ENCODE data around the gene TENM4.

The TENM4 gene

DNA sequence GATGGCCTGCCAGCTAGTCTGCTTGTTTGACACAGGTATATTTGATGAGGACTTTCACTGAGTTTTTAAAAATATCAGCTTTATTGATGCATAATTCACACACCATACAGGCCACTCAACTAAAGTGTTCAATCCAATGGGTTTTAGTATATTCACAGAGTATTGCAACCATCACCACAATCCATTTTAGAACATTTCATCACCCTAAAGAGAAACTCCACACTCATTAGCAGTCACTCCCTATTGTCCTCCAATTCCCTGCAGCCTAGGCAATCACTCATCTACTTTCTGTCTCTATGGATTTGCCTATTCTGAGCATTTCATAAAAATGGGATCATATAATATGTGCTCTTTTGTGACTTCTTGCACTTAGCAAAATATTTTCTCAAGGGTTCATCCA, 468.2 kb downstream of the TENM4 start:
- Mint-ChIP-seq H3K4me1 (ENCODE audit: low read depth in 2 of 2) (no peaks in the 10 kb centered on the region), H3K9me3 (peaks cover 0 to 2% of the 10 kb centered on the region in 2 donors), H3K27ac (no peak overlapping the region), H3K27me3 (peaks cover 0 to 8% of the 10 kb centered on the region in 2 donors), H3K36me3 (ENCODE audit: insufficient read depth) (peaks cover 2% of the 10 kb centered on the region), H3K4me3 (no peak overlapping the region)
- DNase-seq (no peak), ATAC-seq (replicated peaks) (no peak)

- no peak overlapping the region for H3K4me3 Mint-ChIP-seq
- no peak overlapping the region for H3K27ac Mint-ChIP-seq
- H3K36me3 Mint-ChIP-seq (ENCODE audit: insufficient read depth): peaks cover 2% of the 10 kb centered on the region
- no peaks in the 10 kb centered on the region for H3K9me3 Mint-ChIP-seq
- H3K4me1 Mint-ChIP-seq (ENCODE audit: low read depth in 2 of 2): no peaks in the 10 kb centered on the region
- DNase-seq (no peak), ATAC-seq (replicated peaks) (no peak)
- H3K27me3 Mint-ChIP-seq: peaks cover 0 to 8% of the 10 kb centered on the region in 2 donors
Observed at GRCh38 chr11:78972177-78972576, 468.7 kb downstream of the TENM4 start.

DNA sequence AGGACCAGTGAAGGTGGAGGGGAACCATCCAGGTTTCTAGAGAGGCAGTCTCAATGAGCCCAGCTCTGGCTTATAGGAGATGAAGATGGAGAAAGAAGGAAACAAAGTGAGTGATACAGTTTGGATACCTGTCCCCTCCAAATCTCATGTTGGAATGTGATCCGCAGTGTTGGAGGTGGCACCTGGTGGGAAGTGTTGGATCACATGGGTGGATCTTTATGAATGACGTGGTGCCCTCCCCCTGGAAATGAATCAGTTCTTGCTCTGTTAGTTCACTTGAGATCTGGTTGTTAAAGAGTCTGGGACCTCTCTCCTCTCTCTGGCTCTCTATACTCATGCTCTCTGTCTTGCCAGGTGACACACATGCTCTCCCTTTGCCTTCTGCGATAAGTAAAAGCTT, 473.0 kb downstream of the TENM4 start:
- ATAC-seq (replicated peaks) (no peak), DNase-seq (no peak)
- H3K9me3 Mint-ChIP-seq: no peaks in the 10 kb centered on the region
- H3K4me1 Mint-ChIP-seq (ENCODE audit: low read depth in 2 of 2): no peaks in the 10 kb centered on the region
- no peak overlapping the region for H3K27ac Mint-ChIP-seq
- peaks cover 2% of the 10 kb centered on the region for H3K36me3 Mint-ChIP-seq (ENCODE audit: insufficient read depth)
- H3K27me3 Mint-ChIP-seq: peaks cover 9 to 22% of the 10 kb centered on the region in 2 donors
- H3K4me3 Mint-ChIP-seq: no peak overlapping the region

- no peak for DNase-seq
- no peaks in the 10 kb centered on the region for H3K4me1 Mint-ChIP-seq (ENCODE audit: low read depth in 2 of 2)
- ATAC-seq (replicated peaks): no peak
- H3K9me3 Mint-ChIP-seq: no peaks in the 10 kb centered on the region
- no peak overlapping the region for H3K27ac Mint-ChIP-seq
- H3K4me3 Mint-ChIP-seq: no peak overlapping the region
- peaks cover 9 to 44% of the 10 kb centered on the region in 2 donors for H3K27me3 Mint-ChIP-seq
- H3K36me3 Mint-ChIP-seq (ENCODE audit: insufficient read depth): peaks cover 2% of the 10 kb centered on the region
Observed at GRCh38 chr11:78965432-78965831, 475.4 kb downstream of the TENM4 start.

DNA sequence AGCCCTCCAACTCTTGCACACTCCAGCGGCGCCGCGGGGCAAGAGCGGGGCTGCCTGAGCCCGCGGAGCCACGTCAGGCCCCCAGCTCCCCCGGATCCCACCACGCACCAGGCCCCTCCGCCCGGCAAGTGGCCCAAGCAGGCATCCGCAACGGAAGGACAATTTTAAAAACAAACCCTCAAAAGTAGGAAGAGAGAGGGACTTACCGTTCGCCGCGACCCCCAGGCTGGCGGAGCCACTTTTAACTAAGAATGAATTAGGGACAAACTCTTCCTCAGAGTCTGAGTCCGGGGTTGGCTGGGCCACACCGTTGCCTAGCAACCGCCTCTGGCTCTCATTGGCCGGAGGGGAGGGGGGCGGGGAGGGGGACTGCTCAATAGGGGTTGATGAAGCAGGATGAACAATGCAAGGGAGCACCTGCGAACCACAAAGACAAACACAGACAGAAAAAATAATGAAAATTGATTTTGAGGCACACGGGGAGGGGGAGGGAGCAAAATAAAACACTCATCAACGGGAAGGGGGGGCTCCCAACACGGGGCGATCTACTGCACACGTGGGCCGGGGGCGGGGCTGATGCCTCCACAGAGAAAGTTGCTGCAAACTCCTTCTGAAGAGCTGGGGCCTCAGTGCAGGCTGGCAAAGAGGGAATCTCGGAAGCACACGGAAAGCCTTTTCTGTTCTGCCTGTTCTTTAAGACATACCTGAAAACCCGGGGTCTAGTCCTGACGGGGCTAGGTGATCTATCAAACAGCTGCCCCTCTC, 478.7 kb downstream of the TENM4 start:
- Mint-ChIP-seq H3K4me1 (ENCODE audit: low read depth in 2 of 2) (no peaks in the 10 kb centered on the region), H3K36me3 (ENCODE audit: insufficient read depth) (no peaks in the 10 kb centered on the region), H3K9me3 (no peaks in the 10 kb centered on the region), H3K27me3 (peaks cover 9 to 45% of the 10 kb centered on the region in 2 donors), H3K27ac (no peak overlapping the region), H3K4me3 (no peak overlapping the region)
- DNase-seq (no peak), ATAC-seq (replicated peaks) (no peak)

- H3K4me3 Mint-ChIP-seq: no peak overlapping the region
- no peaks in the 10 kb centered on the region for H3K9me3 Mint-ChIP-seq
- no peaks in the 10 kb centered on the region for H3K36me3 Mint-ChIP-seq (ENCODE audit: insufficient read depth)
- peaks cover 9 to 44% of the 10 kb centered on the region in 2 donors for H3K27me3 Mint-ChIP-seq
- no peak for ATAC-seq (replicated peaks)
- no peak overlapping the region for H3K27ac Mint-ChIP-seq
- H3K4me1 Mint-ChIP-seq (ENCODE audit: low read depth in 2 of 2): no peaks in the 10 kb centered on the region
- DNase-seq: no peak
Observed at GRCh38 chr11:78961247-78961646, 479.6 kb downstream of the TENM4 start.

DNA sequence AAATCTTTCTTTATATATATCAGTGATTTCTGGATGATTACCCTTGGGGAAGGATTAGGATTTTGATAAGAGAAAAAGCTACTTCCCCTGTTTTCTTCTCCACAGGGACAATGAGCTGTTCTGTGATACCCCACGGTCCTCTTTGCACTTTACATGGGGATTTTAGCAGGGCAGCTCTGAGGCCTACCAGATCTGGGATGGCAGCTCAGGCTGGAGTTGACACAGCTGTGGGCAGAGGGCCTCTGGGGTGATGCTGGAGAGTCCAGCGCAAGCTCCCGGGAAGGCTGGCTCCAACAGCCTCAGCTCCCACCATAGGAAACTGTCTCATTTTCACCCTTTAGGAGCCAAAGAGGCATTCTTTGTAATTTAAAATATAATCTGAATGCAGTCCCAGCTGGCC, 482.4 kb downstream of the TENM4 start:
- no peak for ATAC-seq (replicated peaks)
- H3K27me3 Mint-ChIP-seq: peaks cover 0 to 51% of the 10 kb centered on the region in 2 donors
- DNase-seq: no peak
- no peak overlapping the region for H3K4me3 Mint-ChIP-seq
- H3K4me1 Mint-ChIP-seq (ENCODE audit: low read depth in 2 of 2): no peaks in the 10 kb centered on the region
- H3K36me3 Mint-ChIP-seq (ENCODE audit: insufficient read depth): peaks cover 3% of the 10 kb centered on the region
- H3K27ac Mint-ChIP-seq: no peak overlapping the region
- H3K9me3 Mint-ChIP-seq: no peaks in the 10 kb centered on the region

- Mint-ChIP-seq H3K4me1 (ENCODE audit: low read depth in 2 of 2) (no peaks in the 10 kb centered on the region), H3K27me3 (peaks cover 0 to 51% of the 10 kb centered on the region in 2 donors), H3K36me3 (ENCODE audit: insufficient read depth) (peaks cover 3% of the 10 kb centered on the region), H3K4me3 (no peak overlapping the region), H3K27ac (no peak overlapping the region), H3K9me3 (no peaks in the 10 kb centered on the region)
- DNase-seq (no peak), ATAC-seq (replicated peaks) (no peak)
Observed at GRCh38 chr11:78957476-78958245, 483.2 kb downstream of the TENM4 start.

GRCh38 chr11:78954696-78955095, 486.1 kb downstream of the TENM4 start:
- Mint-ChIP-seq H3K4me3 (no peak overlapping the region), H3K27me3 (peaks cover 9 to 33% of the 10 kb centered on the region in 2 donors), H3K27ac (no peak overlapping the region), H3K9me3 (no peaks in the 10 kb centered on the region), H3K4me1 (ENCODE audit: low read depth in 2 of 2) (no peaks in the 10 kb centered on the region), H3K36me3 (ENCODE audit: insufficient read depth) (peaks cover 3% of the 10 kb centered on the region)
- DNase-seq (no peak), ATAC-seq (replicated peaks) (no peak)

- no peak for ATAC-seq (replicated peaks)
- H3K27me3 Mint-ChIP-seq: peaks cover 9 to 32% of the 10 kb centered on the region in 2 donors
- no peak overlapping the region for H3K27ac Mint-ChIP-seq
- H3K36me3 Mint-ChIP-seq (ENCODE audit: insufficient read depth): peaks cover 3% of the 10 kb centered on the region
- no peaks in the 10 kb centered on the region for H3K9me3 Mint-ChIP-seq
- no peak overlapping the region for H3K4me3 Mint-ChIP-seq
- no peaks in the 10 kb centered on the region for H3K4me1 Mint-ChIP-seq (ENCODE audit: low read depth in 2 of 2)
- DNase-seq: no peak
Observed at GRCh38 chr11:78954261-78954660, 486.6 kb downstream of the TENM4 start.

DNA sequence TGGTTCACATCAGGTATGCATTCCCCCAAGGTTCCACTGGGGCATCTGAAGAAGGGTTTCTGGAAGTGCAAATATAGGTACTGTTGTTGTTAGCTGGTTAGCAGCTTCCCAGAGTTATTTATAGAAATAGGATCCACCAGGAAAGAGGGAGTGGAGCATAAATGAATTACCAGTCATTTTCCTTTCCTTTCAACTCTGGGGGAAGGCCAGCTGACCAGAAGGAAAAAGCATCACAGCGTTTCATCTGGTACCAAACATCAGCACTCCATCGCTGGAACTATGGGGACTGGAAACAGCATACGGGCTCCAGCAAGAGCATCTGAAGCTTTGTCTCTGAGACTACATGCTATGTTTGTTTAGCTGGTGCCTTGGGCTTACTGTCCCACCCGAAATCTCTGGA, 487.9 kb downstream of the TENM4 start:
- no peak overlapping the region for H3K27ac Mint-ChIP-seq
- no peak overlapping the region for H3K4me3 Mint-ChIP-seq
- DNase-seq (no peak), ATAC-seq (replicated peaks) (no peak)
- peaks cover 3% of the 10 kb centered on the region for H3K36me3 Mint-ChIP-seq (ENCODE audit: insufficient read depth)
- H3K9me3 Mint-ChIP-seq: no peaks in the 10 kb centered on the region
- peaks cover 9 to 32% of the 10 kb centered on the region in 2 donors for H3K27me3 Mint-ChIP-seq
- H3K4me1 Mint-ChIP-seq (ENCODE audit: low read depth in 2 of 2): no peaks in the 10 kb centered on the region

DNA sequence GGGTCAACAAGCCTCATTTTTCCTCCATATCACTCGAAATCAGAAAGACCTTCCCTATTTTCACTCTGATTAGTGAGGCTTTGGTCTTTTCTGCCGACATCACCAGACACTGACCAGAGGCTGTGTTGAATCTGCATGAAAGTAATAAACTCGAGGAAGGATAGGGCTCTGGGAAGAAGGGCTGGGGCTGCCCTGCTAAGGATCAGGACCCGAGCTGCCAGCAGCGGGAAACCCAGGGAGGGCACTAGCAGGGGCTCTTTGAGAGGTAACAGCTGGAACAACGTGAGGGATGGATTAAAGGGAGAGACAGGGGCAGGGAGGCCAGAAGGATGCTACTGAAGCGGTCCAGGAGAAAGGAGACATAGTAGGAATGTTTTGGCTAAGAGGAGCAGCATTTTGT, 488.7 kb downstream of the TENM4 start:
- H3K27me3 Mint-ChIP-seq: peaks cover 9 to 32% of the 10 kb centered on the region in 2 donors
- H3K4me3 Mint-ChIP-seq: no peak overlapping the region
- H3K4me1 Mint-ChIP-seq (ENCODE audit: low read depth in 2 of 2): no peaks in the 10 kb centered on the region
- DNase-seq (no peak), ATAC-seq (replicated peaks) (no peak)
- H3K36me3 Mint-ChIP-seq (ENCODE audit: insufficient read depth): peaks cover 3% of the 10 kb centered on the region
- no peak overlapping the region for H3K27ac Mint-ChIP-seq
- H3K9me3 Mint-ChIP-seq: no peaks in the 10 kb centered on the region

DNA sequence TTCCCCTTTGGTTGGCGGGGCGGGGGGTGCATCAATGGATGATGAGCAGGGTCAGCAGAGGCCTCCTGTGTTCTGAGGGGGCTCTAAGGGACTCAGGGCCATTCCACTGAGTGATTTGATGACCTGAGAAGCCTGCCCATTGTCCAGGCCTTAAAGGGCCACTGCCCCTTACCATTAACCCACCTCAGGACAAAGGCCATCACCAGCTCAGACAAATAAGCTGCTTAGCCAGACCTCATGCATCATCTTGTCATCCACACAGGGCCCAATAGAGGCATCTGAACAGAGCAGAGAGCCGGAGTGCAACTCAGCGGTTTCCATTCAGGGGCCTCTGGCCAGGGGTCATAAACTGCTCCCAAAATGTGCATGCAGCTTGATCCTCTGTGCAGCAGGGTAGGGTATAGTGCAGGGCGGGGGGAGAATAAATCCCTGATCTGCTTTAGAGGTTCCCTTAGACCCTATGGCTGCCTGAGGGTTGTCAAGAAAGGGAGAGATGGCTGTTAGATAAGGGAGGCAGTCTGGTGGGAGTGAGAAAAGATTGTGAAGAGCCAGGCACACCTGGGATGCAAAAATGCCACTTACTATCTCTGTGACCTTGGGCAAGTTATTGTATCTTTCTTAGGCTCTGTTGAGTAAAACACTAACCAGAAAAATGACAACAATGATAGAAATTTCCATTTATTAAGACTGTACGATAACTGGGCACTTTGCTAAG, 490.7 kb downstream of the TENM4 start:
- Mint-ChIP-seq H3K4me3 (no peak overlapping the region), H3K36me3 (ENCODE audit: insufficient read depth) (peaks cover 3% of the 10 kb centered on the region), H3K4me1 (ENCODE audit: low read depth in 2 of 2) (no peaks in the 10 kb centered on the region), H3K27ac (no peak overlapping the region), H3K9me3 (no peaks in the 10 kb centered on the region), H3K27me3 (peaks cover 9 to 22% of the 10 kb centered on the region in 2 donors)
- ATAC-seq (replicated peaks) (no peak), DNase-seq (no peak)

All from effector memory CD8-positive, alpha-beta T cell (primary cell).